ENCODE results near the gene KIF16B.

KIF16B gene

DNA sequence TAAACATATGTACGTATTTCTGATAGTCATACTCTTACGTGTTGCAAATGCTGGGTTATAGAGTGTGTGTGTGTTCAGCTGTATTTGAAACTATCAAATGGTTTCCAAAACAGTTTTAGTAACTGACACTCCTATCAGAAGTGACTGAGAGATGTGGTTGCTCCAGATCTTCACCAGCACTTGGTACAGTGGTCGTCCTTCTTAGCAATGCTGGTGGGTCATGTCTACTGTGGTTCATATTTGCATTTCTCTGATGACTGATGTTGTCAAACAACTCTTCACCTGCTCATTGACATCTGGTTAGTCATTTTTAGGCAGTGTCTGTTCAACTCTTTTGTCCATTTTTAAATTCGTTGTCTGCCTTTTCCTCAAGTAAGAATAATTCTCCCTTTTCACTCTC, 259.3 kb downstream of the KIF16B start:
- no peak for TF ChIP-seq CTCF (IDR thresholded peaks at IDR 0.05; ENCODE audit: control insufficient read depth, extremely low read depth, insufficient read depth)
- no peak for DNase-seq (ENCODE audit: low read depth)
- no peak overlapping the region for H3K4me3 ChIP-seq (ENCODE audit: low read depth, low read length)

- TF ChIP-seq CTCF (IDR thresholded peaks at IDR 0.05; ENCODE audit: control insufficient read depth, extremely low read depth, insufficient read depth) = no peak
- DNase-seq (ENCODE audit: low read depth) = no peak
- no peak overlapping the region for H3K4me3 ChIP-seq (ENCODE audit: low read depth, low read length)
These were observed 260.2 kb downstream of the KIF16B start for GRCh38 chr20:16312998-16313397.

GRCh38 chr20:16311756-16312155, 261.5 kb downstream of the KIF16B start:
- no peak for TF ChIP-seq CTCF (IDR thresholded peaks at IDR 0.05; ENCODE audit: control insufficient read depth, extremely low read depth, insufficient read depth)
- no peak for DNase-seq (ENCODE audit: low read depth)
- no peak overlapping the region for H3K4me3 ChIP-seq (ENCODE audit: low read depth, low read length)

- no peak for TF ChIP-seq CTCF (IDR thresholded peaks at IDR 0.05; ENCODE audit: control insufficient read depth, extremely low read depth, insufficient read depth)
These were observed 264.5 kb downstream of the KIF16B start for GRCh38 chr20:16308754-16309153.

GRCh38 chr20:16302818-16303217, 270.4 kb downstream of the KIF16B start:
- no peak overlapping the region for H3K4me3 ChIP-seq (ENCODE audit: low read depth, low read length)
- DNase-seq (ENCODE audit: low read depth) = no peak
- TF ChIP-seq CTCF (IDR thresholded peaks at IDR 0.05; ENCODE audit: control insufficient read depth, extremely low read depth, insufficient read depth) = no peak

More at GRCh38 chr20:16308754-16309153, 264.5 kb downstream of the KIF16B start:
- no peak for DNase-seq (ENCODE audit: low read depth)
- H3K4me3 ChIP-seq (ENCODE audit: low read depth, low read length) = no peak overlapping the region

DNA sequence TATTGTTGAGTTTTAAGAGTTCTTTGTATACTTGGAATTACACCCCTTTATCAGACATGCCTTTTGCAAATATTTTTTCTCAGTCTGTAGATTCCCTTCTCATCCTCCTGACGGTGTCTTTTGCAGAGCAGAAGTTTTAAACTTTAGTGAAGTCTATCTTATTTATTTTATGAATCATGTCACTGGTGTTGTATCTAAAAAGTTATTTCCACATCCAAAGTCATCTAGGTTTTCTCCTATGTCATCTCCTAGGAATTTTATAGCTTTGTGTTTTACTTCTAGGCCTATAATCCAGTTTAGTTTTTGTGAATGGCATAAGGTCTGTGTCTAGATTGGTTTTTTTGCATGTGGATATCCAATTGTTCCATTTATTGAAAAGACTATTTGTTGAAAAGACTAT, 271.3 kb downstream of the KIF16B start:
- TF ChIP-seq CTCF (IDR thresholded peaks at IDR 0.05; ENCODE audit: control insufficient read depth, extremely low read depth, insufficient read depth) = no peak
- H3K4me3 ChIP-seq (ENCODE audit: low read depth, low read length) = no peak overlapping the region
- no peak for DNase-seq (ENCODE audit: low read depth)

GRCh38 chr20:16299897-16300296, 273.4 kb downstream of the KIF16B start:
- TF ChIP-seq CTCF (IDR thresholded peaks at IDR 0.05; ENCODE audit: control insufficient read depth, extremely low read depth, insufficient read depth) = no peak
- H3K4me3 ChIP-seq (ENCODE audit: low read depth, low read length) = no peak overlapping the region

More at GRCh38 chr20:16299897-16300296, 273.4 kb downstream of the KIF16B start:
- no peak for DNase-seq (ENCODE audit: low read depth)

Measured in LNCaP clone FGC (cell line).